ENCODE results near the gene FABP2.
A peak's percentile ranks its signal among the peaks of the same experiment; 100 is the strongest.
"Not testable (repeated sequence)": the region's sequence is repeated elsewhere in the genome, so short reads cannot be mapped to it uniquely, and the experiment has no call there.

FABP2 gene

GRCh38 chr4:119321921-119322687, at the start of gene FABP2:
FABP2 (minus strand) TSS chr4:119322138; CDS start chr4:119322102, 36 bp downstream.
- DNase-seq = no peak

DNA sequence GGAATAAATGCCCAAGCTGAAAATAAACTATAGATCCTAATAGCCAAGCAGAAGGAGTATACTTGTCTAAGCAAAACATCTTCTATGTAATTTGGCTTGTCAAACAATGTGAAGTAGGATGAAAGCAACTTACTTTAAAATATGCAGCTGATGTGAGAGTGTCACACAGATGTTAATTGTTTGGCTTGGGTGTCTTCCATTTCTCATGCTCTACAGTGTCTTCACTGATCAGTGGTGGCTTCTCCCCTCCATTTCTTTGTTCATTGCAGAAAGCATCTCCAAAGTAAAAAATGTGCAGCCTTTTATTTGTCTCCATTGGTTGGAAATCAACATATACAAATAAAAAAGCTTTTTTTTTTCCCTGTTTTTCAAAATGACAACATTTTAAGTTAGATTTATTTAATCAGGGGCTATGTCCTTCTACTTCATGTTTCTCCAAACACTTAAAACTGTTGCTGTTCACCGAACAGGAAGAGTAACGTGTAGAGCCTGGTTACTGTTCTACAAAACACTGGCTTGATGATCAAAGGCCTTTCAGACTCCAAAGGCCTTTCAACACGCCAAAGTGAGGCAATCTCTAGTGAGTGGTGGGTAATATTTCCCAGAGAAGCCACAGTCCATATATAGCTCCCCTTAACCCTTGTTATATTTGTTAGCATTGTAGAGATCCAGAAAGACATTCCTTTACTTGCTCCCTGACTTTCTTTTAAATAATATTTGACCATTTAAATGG, 49.2 kb upstream of the FABP2 start:
- DNase-seq = not testable (repeated sequence)

- peak; percentile 43 for DNase-seq
Measured at GRCh38 chr4:119370392-119370791, 48.5 kb upstream of the FABP2 start.

GRCh38 chr4:119366802-119367201, 44.9 kb upstream of the FABP2 start:
- not testable (repeated sequence) for DNase-seq

GRCh38 chr4:119364203-119364602, 42.3 kb upstream of the FABP2 start:
- DNase-seq = not testable (repeated sequence)

GRCh38 chr4:119363372-119363771, 41.4 kb upstream of the FABP2 start:
- not testable (repeated sequence) for DNase-seq

GRCh38 chr4:119362413-119362812, 40.5 kb upstream of the FABP2 start:
- DNase-seq = not testable (repeated sequence)

DNA sequence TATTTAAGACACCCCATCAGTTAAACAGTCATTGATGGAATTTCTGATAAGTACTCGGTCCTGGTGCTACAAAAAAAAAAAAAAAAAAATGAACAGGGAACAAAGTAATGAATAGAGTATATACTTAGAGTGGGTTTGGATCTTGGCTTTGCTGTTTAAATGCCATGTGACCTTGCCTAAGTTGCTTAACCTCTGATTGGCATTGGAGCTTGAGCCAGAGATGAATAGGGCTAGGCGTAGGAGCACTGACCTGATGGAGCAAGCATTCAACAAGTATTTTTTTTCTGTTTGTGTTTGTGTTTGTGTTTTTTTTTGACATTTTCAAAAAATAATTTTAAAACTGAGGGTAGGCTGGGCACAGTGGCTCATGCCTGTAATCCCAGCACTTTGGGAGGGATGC, 37.9 kb upstream of the FABP2 start:
- DNase-seq = not testable (repeated sequence)

DNA sequence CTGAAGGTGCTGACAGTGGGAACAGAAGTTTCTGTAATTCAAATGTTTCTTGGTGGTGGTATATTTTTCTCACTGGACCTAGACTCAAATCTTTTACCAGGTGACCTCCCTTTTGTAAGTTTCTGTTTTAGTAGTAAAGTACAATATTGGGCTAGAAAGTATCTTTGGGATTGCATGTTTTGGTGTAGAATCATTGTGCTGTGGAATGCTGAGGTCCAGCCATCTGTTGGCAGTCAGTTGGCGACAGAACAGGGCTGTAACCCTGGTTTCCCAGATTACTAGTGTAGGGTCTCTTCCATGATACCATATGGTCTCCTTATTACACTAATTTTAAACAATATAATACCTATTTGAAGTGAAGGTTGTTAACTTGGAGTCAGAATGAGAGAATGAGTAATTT, 34.9 kb upstream of the FABP2 start:
- not testable (repeated sequence) for DNase-seq

DNA sequence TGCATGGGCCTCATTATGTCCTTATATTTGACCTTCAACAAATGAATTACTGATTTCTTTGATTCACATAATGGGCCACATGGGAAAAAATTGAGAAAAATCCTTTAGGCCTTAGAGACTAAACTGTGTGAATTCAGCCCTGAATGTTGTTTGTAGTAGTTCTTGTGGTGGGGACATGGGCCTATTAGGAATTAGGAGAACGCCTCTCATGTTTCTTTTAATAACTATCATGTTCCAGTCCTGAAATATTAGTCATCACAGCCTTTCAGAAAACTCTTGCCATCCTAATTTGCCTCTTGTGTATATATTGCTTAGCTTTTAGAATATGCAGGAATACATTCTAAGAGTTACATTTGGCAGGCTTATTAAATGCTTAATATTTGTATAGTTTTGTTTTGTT, 34.1 kb upstream of the FABP2 start:
- not testable (repeated sequence) for DNase-seq

GRCh38 chr4:119353364-119353763, 31.4 kb upstream of the FABP2 start:
- not testable (repeated sequence) for DNase-seq

GRCh38 chr4:119348169-119348568, 26.2 kb upstream of the FABP2 start:
- DNase-seq = not testable (repeated sequence)

GRCh38 chr4:119343293-119343692, 21.4 kb upstream of the FABP2 start:
- not testable (repeated sequence) for DNase-seq

DNA sequence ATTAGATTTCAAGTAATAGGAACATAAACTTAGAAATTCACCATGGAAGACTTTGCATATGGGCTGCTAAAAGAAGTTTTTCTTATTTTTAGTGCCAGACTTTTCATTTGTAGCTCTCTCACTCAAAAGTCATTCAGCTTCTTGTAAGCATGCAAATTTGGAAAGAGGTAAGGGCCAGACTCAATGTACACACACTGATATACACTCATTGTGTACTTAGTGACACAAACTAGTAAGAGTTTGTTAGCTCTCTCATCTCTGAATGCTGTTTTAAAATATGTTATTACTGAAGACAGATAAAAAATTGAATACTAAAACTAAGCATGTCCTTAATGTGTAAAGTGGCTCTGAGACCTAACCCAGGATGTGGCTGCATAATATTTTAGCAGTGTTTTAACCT, 18.0 kb upstream of the FABP2 start:
- not testable (repeated sequence) for DNase-seq

GRCh38 chr4:119337010-119337409, 15.1 kb upstream of the FABP2 start:
- no peak for DNase-seq

DNA sequence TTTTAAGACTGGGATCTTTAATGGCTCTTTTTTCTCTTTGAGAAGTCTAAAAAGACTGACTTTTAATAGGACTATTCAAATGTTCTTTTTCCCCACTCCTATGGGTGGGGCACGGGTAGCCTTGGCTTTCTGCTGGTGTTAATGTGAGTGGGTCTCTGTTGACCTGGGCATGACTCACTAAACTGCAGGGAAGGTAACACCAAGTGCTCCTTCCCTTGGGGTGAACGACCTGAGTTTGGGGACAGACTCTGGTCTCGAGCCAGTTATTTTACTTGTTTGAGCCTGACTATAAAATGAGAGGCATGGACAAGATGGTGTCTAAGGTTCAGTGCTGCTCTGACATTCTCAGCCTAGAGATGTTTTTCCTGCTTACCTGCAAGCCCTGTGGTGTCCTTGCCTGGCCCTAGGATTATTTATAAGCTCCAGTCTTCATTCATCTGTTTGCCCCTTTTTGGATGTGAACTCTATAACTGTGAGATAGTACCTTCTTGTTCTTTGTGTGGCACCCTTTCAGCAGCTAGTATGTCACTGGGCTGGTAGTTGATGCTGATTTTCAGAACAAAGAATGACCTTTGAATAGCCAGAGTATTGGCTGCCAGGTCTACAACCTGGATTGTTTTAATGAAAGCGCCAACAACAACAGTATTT, 14.5 kb upstream of the FABP2 start:
- not testable (repeated sequence) for DNase-seq

- no peak for DNase-seq
Measured at GRCh38 chr4:119329835-119330620, 8.1 kb upstream of the FABP2 start.

- no peak for DNase-seq
Measured at GRCh38 chr4:119328695-119329094, 6.8 kb upstream of the FABP2 start.

DNA sequence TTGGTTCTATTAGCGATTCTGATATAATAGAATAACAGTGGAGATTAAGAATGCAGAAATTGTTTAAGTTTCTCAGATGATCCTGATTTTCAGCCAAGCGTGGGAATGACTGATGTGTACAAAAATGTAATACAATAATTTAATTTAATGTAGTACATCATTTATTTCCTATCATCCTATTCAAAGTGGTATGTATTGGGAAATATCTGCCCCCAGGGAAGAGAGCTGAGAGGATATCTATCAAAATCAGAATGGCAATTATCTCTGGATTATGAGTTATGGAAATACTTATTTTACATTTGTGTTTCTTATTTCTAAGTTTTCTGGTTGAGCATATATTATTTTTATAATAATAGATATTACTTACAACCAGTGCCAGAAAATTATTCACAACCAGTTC, 3.9 kb downstream of the FABP2 start:
- no peak for DNase-seq

DNA sequence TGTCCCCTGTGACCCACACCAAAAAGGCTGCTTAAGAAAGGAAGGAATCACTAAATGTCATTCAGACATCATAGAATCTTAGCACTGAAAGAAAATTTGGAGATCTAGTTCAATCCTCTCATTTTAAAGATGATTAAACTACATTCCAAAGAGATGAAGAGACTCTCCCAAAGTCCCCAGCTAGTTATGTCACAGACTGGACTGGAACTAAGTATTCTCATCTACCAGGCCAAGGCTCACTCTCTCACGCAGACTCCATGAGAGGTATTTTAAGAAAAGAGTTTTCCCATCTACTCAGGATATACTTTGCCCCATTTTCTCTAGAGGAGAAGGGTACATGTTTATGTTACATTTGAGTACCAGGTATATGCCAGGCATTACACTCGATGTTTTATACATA, 6.9 kb downstream of the FABP2 start:
- no peak for DNase-seq

- DNase-seq = no peak
Measured at GRCh38 chr4:119314356-119314755, 7.6 kb downstream of the FABP2 start.

DNA sequence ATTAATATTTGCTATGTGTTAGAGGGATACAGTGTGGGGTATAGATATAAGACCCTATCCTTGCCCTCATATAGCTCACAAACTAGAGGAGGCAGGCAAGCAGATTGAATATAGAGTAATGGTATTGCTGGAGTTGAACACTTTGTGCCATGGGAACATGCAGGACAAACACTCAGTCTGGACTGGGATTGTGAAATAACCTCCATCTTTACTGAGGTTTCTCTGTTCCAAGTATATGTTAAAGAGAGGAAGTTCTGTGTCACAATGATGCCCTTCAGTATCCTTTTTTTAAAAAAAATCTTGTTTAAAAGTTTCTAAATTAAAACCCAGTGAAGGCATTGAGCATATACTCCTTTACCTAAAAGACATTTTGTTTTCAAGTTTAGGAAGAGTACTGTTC, 8.7 kb downstream of the FABP2 start:
- DNase-seq = no peak

DNA sequence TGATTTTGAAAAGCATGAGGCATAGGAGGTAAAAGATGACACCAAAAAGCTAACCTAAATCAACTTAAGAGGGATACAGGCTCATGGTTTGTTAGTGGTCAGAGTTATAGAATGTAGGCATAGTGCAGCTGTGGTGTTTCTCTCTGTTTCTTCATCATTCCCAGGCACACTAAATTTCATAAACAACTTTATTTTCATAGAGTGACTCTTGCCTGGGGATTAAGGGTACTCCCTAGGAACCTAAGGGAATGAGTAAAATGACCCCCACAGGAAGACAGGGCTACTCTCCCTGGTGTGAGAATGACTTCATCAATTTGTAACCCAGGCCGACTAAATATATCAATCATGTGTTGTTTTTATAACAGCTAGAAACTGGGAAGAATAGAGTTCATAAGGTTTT, 11.1 kb downstream of the FABP2 start:
- no peak for DNase-seq
